ENCODE measurements around the gene NDOR1.

The NDOR1 gene

GRCh38 chr9:137211532-137211931, 6.0 kb downstream of the NDOR1 start:
- H3K4me3 ChIP-seq (ENCODE audit: control insufficient read depth, low read depth, low read length), result no peak overlapping the region
- no peak for TF ChIP-seq CTCF (IDR thresholded peaks at IDR 0.05; ENCODE audit: control insufficient read depth, insufficient read depth, low read depth, low read length, missing control alignments)
- DNase-seq (ENCODE audit: low read depth), result no peak

- no peak overlapping the region for H3K4me3 ChIP-seq (ENCODE audit: control insufficient read depth, low read depth, low read length)
- no peak for DNase-seq (ENCODE audit: low read depth)
- no peak for TF ChIP-seq CTCF (IDR thresholded peaks at IDR 0.05; ENCODE audit: control insufficient read depth, insufficient read depth, low read depth, low read length, missing control alignments)
Observed at GRCh38 chr9:137212520-137212919, 7.0 kb downstream of the NDOR1 start.

- DNase-seq (ENCODE audit: low read depth), result no peak
- TF ChIP-seq CTCF (IDR thresholded peaks at IDR 0.05; ENCODE audit: control insufficient read depth, insufficient read depth, low read depth, low read length, missing control alignments), result peak; percentile 7
- no peak overlapping the region for H3K4me3 ChIP-seq (ENCODE audit: control insufficient read depth, low read depth, low read length)
Observed at GRCh38 chr9:137213160-137214060, 7.9 kb downstream of the NDOR1 start.

- DNase-seq (ENCODE audit: low read depth), result no peak
- no peak for TF ChIP-seq CTCF (IDR thresholded peaks at IDR 0.05; ENCODE audit: control insufficient read depth, insufficient read depth, low read depth, low read length, missing control alignments)
- H3K4me3 ChIP-seq (ENCODE audit: control insufficient read depth, low read depth, low read length), result no peak overlapping the region
Observed at GRCh38 chr9:137214620-137215019, 9.1 kb downstream of the NDOR1 start.

- TF ChIP-seq CTCF (IDR thresholded peaks at IDR 0.05; ENCODE audit: control insufficient read depth, insufficient read depth, low read depth, low read length, missing control alignments), result no peak
- DNase-seq (ENCODE audit: low read depth), result no peak
- no peak overlapping the region for H3K4me3 ChIP-seq (ENCODE audit: control insufficient read depth, low read depth, low read length)
Observed at GRCh38 chr9:137215196-137215986, 9.9 kb downstream of the NDOR1 start.

GRCh38 chr9:137216188-137216965, 10.9 kb downstream of the NDOR1 start:
- DNase-seq (ENCODE audit: low read depth), result no peak
- H3K4me3 ChIP-seq (ENCODE audit: control insufficient read depth, low read depth, low read length), result no peak overlapping the region
- TF ChIP-seq CTCF (IDR thresholded peaks at IDR 0.05; ENCODE audit: control insufficient read depth, insufficient read depth, low read depth, low read length, missing control alignments), result no peak

Data from AG09309 (cell line).